ENCODE results near the gene KRR1.

The KRR1 gene

GRCh38 chr12:75553398-75553797 is 42.0 kb upstream of the KRR1 start:
- DNase-seq (ENCODE audit: low read depth), result no peak
- TF ChIP-seq CTCF (conservative IDR thresholded peaks at IDR 0.05; ENCODE audit: control insufficient read depth, insufficient read depth, low read depth, low read length), result no peak
- no peak overlapping the region for H3K4me3 ChIP-seq (ENCODE audit: control insufficient read depth, low read depth, low read length)

GRCh38 chr12:75551477-75551876 is 40.1 kb upstream of the KRR1 start:
- TF ChIP-seq CTCF (conservative IDR thresholded peaks at IDR 0.05; ENCODE audit: control insufficient read depth, insufficient read depth, low read depth, low read length), result no peak
- H3K4me3 ChIP-seq (ENCODE audit: control insufficient read depth, low read depth, low read length), result no peak overlapping the region
- DNase-seq (ENCODE audit: low read depth), result no peak

- H3K4me3 ChIP-seq (ENCODE audit: control insufficient read depth, low read depth, low read length), result no peak overlapping the region
- no peak for TF ChIP-seq CTCF (conservative IDR thresholded peaks at IDR 0.05; ENCODE audit: control insufficient read depth, insufficient read depth, low read depth, low read length)
- no peak for DNase-seq (ENCODE audit: low read depth)
These were observed 39.2 kb upstream of the KRR1 start for GRCh38 chr12:75550401-75551240.

- H3K4me3 ChIP-seq (ENCODE audit: control insufficient read depth, low read depth, low read length), result no peak overlapping the region
- no peak for DNase-seq (ENCODE audit: low read depth)
- TF ChIP-seq CTCF (conservative IDR thresholded peaks at IDR 0.05; ENCODE audit: control insufficient read depth, insufficient read depth, low read depth, low read length), result no peak
These were observed 38.6 kb upstream of the KRR1 start for GRCh38 chr12:75549989-75550388.

- no peak for TF ChIP-seq CTCF (conservative IDR thresholded peaks at IDR 0.05; ENCODE audit: control insufficient read depth, insufficient read depth, low read depth, low read length)
- no peak for DNase-seq (ENCODE audit: low read depth)
- H3K4me3 ChIP-seq (ENCODE audit: control insufficient read depth, low read depth, low read length), result no peak overlapping the region
These were observed 37.5 kb upstream of the KRR1 start for GRCh38 chr12:75548879-75549278.

GRCh38 chr12:75545636-75546035 is 34.2 kb upstream of the KRR1 start:
- TF ChIP-seq CTCF (conservative IDR thresholded peaks at IDR 0.05; ENCODE audit: control insufficient read depth, insufficient read depth, low read depth, low read length), result no peak
- no peak for DNase-seq (ENCODE audit: low read depth)

More at GRCh38 chr12:75545636-75546035, 34.2 kb upstream of the KRR1 start:
- no peak overlapping the region for H3K4me3 ChIP-seq (ENCODE audit: control insufficient read depth, low read depth, low read length)

Data from fibroblast of mammary gland (primary cell).